OCI-LY3 (cell line): ENCODE results near the gene MDK.

Experiments
- CTCF ChIP-seq: fragments of 200-600, 300-600 bp; sonication (generic); IDR thresholded peaks from 2 replicates; pipeline ENCODE4 v1.5.1; 2014; ENCODE audit warnings: antibody characterized with exemption, low read length, low read depth
- EZH2phosphoT487 ChIP-seq: fragments of 200-600 bp; shearing (Covaris generic); IDR thresholded peaks from 2 replicates; pipeline ENCODE4 v1.6.1; 2018; ENCODE audit warnings: antibody characterized with exemption, mixed run types, low read depth

GRCh38 chr11:46359953-46360352 lies 21.5 kb upstream of the MDK start:
- no peak for TF ChIP-seq EZH2phosphoT487
- TF ChIP-seq CTCF: no peak
